Measurements from ENCODE around the gene SPTLC3.

The SPTLC3 gene

DNA sequence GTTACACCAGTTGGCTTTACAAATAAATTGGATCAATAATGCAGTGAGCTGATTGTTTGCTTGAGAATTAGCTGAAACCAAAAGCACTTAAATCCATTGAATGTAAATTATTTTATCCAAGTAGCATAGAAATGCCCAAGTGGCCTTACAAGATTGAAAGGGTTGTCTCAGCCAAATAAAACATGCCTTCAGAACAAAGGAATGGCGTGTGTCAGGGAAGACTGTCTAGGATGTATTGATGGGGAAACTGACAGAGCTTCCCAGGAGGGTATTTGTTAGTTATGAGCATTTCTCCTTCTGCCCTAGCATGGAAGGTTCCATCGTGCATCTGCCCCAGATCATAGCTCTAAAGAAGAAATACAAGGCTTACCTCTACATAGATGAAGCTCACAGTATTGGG is 108.4 kb downstream of the SPTLC3 start:
- TF ChIP-seq, protein P1, sequence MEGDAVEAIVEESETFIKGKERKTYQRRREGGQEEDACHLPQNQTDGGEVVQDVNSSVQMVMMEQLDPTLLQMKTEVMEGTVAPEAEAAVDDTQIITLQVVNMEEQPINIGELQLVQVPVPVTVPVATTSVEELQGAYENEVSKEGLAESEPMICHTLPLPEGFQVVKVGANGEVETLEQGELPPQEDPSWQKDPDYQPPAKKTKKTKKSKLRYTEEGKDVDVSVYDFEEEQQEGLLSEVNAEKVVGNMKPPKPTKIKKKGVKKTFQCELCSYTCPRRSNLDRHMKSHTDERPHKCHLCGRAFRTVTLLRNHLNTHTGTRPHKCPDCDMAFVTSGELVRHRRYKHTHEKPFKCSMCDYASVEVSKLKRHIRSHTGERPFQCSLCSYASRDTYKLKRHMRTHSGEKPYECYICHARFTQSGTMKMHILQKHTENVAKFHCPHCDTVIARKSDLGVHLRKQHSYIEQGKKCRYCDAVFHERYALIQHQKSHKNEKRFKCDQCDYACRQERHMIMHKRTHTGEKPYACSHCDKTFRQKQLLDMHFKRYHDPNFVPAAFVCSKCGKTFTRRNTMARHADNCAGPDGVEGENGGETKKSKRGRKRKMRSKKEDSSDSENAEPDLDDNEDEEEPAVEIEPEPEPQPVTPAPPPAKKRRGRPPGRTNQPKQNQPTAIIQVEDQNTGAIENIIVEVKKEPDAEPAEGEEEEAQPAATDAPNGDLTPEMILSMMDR (IDR thresholded peaks at IDR 0.05; ENCODE audit: borderline replicate concordance, control extremely low read depth, extremely low read depth, insufficient read depth, missing control alignments), result no peak
- in situ Hi-C loops (cut with MboI; ENCODE audit: low sequenced_read_pairs, unreplicated experiment), result loop anchor here (10.0 to 25.0 kb wide), 2 partner anchors 178 to 420 kb away; no protein-coding TSS in a partner anchor
- DNase-seq (ENCODE audit: low spot score), result no peak

DNA sequence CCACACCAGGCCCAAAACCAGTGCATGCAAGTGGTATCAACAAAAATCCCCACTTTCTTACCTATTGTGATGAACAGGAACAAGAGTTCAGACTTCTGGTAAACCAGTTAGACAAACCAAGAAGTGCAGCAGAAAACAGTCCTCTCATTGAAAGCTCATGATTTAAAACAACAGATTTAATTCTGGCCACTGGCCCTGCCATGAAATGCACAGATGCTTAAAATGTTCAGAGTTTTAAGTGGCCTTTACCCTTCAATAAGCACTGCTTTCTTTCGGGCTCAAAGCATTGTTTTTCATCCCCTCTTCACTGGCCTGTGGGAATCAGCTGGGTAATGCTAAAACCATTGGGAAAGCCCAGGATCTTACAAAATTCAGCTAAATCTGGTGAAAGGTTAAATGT is 109.9 kb downstream of the SPTLC3 start:
- DNase-seq (ENCODE audit: low spot score), result no peak
- in situ Hi-C loops (cut with MboI; ENCODE audit: low sequenced_read_pairs, unreplicated experiment), result loop anchor here (10.0 to 25.0 kb wide), 2 partner anchors 176 to 419 kb away; no protein-coding TSS in a partner anchor
- TF ChIP-seq, protein P1 (IDR thresholded peaks at IDR 0.05; ENCODE audit: borderline replicate concordance, control extremely low read depth, extremely low read depth, insufficient read depth, missing control alignments), result no peak

DNA sequence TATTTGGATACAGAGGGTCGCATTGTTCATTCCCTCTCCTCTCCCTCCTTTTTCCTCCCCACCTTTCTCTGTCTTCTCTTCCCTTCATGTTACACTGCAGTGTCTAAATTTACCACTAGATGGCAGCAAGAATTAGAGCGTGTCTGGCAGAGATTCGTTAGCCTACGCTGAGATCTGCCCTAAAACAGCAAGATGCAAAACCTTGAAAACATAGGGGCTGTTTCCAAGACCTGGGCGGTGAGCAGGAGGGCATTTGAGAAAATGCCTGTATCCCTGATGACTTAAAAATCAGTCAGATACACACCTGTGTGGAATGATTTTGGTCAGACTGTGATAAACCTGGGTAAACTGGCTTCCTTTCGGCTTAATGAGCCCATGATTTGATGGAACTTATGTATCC is 110.8 kb downstream of the SPTLC3 start:
- TF ChIP-seq, protein P1 (IDR thresholded peaks at IDR 0.05; ENCODE audit: borderline replicate concordance, control extremely low read depth, extremely low read depth, insufficient read depth, missing control alignments), result peak; percentile 84
- in situ Hi-C loops (cut with MboI; ENCODE audit: low sequenced_read_pairs, unreplicated experiment), result loop anchor here (10.0 to 25.0 kb wide), 2 partner anchors 175 to 418 kb away; no protein-coding TSS in a partner anchor
- peak; percentile 41 for DNase-seq (ENCODE audit: low spot score)

DNA sequence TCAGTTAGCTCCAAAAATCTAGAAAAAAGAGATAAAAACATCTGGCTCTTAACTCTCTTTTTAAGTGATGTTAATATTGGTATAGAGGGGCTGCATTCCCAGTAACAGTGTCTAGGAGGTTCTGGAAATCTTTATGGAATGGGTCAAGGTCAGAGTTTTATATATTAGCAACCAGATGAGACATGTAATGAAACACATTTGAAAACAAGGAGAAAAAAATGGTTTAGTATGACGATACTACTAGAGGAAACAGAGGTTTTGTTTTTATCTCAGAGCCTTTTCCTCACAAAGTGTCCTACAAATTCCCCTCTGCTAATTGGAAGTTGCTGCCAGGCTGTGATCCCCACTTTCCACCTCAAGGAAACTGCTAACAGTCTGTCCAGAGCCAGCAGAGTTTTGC is 111.7 kb downstream of the SPTLC3 start:
- in situ Hi-C loops (cut with MboI; ENCODE audit: low sequenced_read_pairs, unreplicated experiment), result loop anchor here (25.0 kb wide), 1 partner anchor 417 kb away; no protein-coding TSS in a partner anchor
- no peak for DNase-seq (ENCODE audit: low spot score)
- TF ChIP-seq, protein P1 (IDR thresholded peaks at IDR 0.05; ENCODE audit: borderline replicate concordance, control extremely low read depth, extremely low read depth, insufficient read depth, missing control alignments), result no peak

DNA sequence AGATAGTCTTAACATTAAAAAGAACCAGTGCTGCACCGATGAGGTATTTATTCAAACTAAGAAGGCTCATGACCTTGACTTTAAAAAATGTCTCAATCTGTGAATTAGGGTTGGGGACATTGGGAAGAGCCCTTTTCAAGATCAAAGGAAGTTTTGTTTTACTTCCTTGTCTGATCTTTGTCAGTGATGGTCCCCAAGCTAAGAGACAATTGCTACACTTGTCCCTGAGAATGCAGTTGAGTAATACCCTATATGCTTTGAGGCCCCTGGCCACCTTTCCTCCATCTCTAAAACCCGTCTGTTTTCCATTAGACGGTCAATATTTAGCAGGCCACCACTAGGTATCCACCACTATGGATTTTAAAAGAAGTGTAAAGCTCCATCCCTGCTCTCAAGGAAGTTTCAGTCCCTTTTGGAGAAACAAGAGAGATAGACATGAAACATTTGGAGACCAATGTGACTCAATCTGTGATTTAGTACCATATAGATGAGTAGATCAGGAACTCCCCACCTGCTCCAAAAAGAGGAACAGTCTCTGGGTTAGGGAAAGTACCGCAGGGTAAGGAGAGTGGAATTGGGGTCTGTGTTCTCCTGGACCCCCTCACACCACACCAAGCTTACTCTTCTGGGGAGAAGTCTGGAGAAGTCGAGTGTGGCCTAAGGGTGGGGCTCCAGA is 113.2 kb downstream of the SPTLC3 start:
- peak; percentile 13 for DNase-seq (ENCODE audit: low spot score)
- TF ChIP-seq, protein P1 (IDR thresholded peaks at IDR 0.05; ENCODE audit: borderline replicate concordance, control extremely low read depth, extremely low read depth, insufficient read depth, missing control alignments), result no peak
- in situ Hi-C loops (cut with MboI; ENCODE audit: low sequenced_read_pairs, unreplicated experiment), result loop anchor here (25.0 kb wide), 1 partner anchor 415 kb away; no protein-coding TSS in a partner anchor

DNA sequence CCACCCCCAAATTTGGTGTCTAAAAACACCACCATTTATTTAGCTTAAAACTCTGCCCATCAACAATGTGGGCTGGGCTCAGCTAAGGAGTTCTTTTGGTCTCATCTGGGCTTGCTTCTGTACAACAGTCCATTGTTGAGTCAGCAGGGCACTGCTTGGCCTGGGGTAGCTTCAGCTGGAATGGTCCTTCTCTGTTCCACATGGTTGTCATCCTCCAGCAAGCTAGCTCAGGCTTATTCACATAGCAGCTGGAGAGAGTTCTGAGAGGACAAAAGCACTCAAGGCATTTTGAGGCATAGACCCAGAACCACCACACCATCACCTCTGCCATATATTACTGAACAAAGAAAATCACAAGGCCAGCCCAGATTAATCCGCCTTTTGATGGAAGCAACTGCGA is 116.7 kb downstream of the SPTLC3 start:
- DNase-seq (ENCODE audit: low spot score), result no peak
- TF ChIP-seq, protein P1 (IDR thresholded peaks at IDR 0.05; ENCODE audit: borderline replicate concordance, control extremely low read depth, extremely low read depth, insufficient read depth, missing control alignments), result no peak
- in situ Hi-C loops (cut with MboI; ENCODE audit: low sequenced_read_pairs, unreplicated experiment), result no loop called here
